Fibroblast of villous mesenchyme (primary cell): ENCODE results near the gene TXLNA. TPM values are rescaled to one million over a fixed set of nuclear protein-coding genes. Genes with fewer than 3 reads are reported as not detected.

Experiments used
- DNase-seq: peaks from one replicate; pipeline ENCODE4 v3.0.0-alpha.2; 2010; ENCODE audit warnings: low read depth
- H3K4me3 ChIP-seq: 2 replicates; pipeline ENCODE4 v1.5.1; 2011; ENCODE audit warnings: low read depth, mild to moderate bottlenecking, low read length
- CTCF ChIP-seq: IDR thresholded peaks from 2 replicates; pipeline ENCODE4 v1.5.1; 2012; ENCODE audit warnings: low read depth, mild to moderate bottlenecking, low read length; ENCODE audit not compliant: insufficient read depth
- total RNA-seq: library from RNA; depleted of rRNA; stranded (reverse); fragments of >200 nt; gene quantifications from 2 replicates; pipeline ENCODE4 v1.2.3, GENCODE V29; 2012

Gene TXLNA
- total RNA-seq, 1 donor: 128 TPM

- no peak for TF ChIP-seq CTCF
- no peak overlapping the region for H3K4me3 ChIP-seq
- no peak for DNase-seq
Measured at GRCh38 chr1:32247452-32247851, 68.0 kb downstream of the TXLNA start.

Other genes with a start within 250 kb of the TXLNA start
- gene PTP4A2, start 241.3 kb upstream of the TXLNA start, total RNA-seq: 388 and 503 TPM in 2 replicates
- 50.3 and 51.0 TPM in 2 replicates for gene KHDRBS1, start 165.8 kb upstream of the TXLNA start, total RNA-seq
- gene TMEM39B, start 106.7 kb upstream of the TXLNA start, total RNA-seq: 5.6 and 5.8 TPM in 2 replicates
- 61.8 and 96.7 TPM in 2 replicates for gene KPNA6, start 71.6 kb upstream of the TXLNA start, total RNA-seq
- 22.5 and 30.3 TPM in 2 replicates for gene CCDC28B, start 20.9 kb downstream of the TXLNA start, total RNA-seq
- gene IQCC, start 26.0 kb downstream of the TXLNA start, total RNA-seq: 0.86 and 2.3 TPM in 2 replicates
- not detected in 2 replicates for gene DCDC2B, start 29.4 kb downstream of the TXLNA start, total RNA-seq
- gene TMEM234, start 42.7 kb downstream of the TXLNA start, total RNA-seq: 21.6 and 23.8 TPM in 2 replicates
- gene EIF3I, start 42.7 kb downstream of the TXLNA start, total RNA-seq: 264 and 280 TPM in 2 replicates
- gene FAM167B, start 67.5 kb downstream of the TXLNA start, total RNA-seq: 0.97 and 5.2 TPM in 2 replicates
- gene LCK, start 71.6 kb downstream of the TXLNA start, total RNA-seq: 0.43 TPM in 1 of 2 replicates, not detected in the other
- 67.6 and 95.0 TPM in 2 replicates for gene HDAC1, start 112.4 kb downstream of the TXLNA start, total RNA-seq
- 30.9 and 32.4 TPM in 2 replicates for gene MARCKSL1, start 156.6 kb downstream of the TXLNA start, total RNA-seq
- gene FAM229A, start 182.8 kb downstream of the TXLNA start, total RNA-seq: 1.3 TPM in 2 replicates
- gene TSSK3, start 182.9 kb downstream of the TXLNA start, total RNA-seq: 0.86 and 0.97 TPM in 2 replicates
- gene BSDC1, start 214.8 kb downstream of the TXLNA start, total RNA-seq: 58.3 and 76.4 TPM in 2 replicates